HEK293T (cell line): ENCODE data around the gene NYNRIN.

Source experiments
- BHLHE40 ChIP-seq: fragments of 450-650 bp; IDR thresholded peaks from 2 replicates; pipeline ENCODE4 v1.6.1; 2016; ENCODE audit warnings: mild to moderate bottlenecking, moderate library complexity, borderline replicate concordance
- CTBP1 ChIP-seq: fragments of 450-650 bp; IDR thresholded peaks from 2 replicates; pipeline ENCODE4 v1.6.1; 2016; ENCODE audit warnings: borderline replicate concordance
- FOXK2 ChIP-seq: fragments of 450-650 bp; IDR thresholded peaks from 2 replicates; pipeline ENCODE4 v1.6.1; 2016; ENCODE audit warnings: mild to moderate bottlenecking
- SP1 ChIP-seq: fragments of 450-650 bp; IDR thresholded peaks from 2 replicates; pipeline ENCODE4 v1.6.1; 2017

GRCh38 chr14:24390701-24391468 is 7.9 kb upstream of the NYNRIN start:
- TF ChIP-seq SP1 (no peak), CTBP1 (no peak), FOXK2 (no peak), BHLHE40 (no peak)
